ENCODE data around the gene NINJ2.

The NINJ2 gene

DNA sequence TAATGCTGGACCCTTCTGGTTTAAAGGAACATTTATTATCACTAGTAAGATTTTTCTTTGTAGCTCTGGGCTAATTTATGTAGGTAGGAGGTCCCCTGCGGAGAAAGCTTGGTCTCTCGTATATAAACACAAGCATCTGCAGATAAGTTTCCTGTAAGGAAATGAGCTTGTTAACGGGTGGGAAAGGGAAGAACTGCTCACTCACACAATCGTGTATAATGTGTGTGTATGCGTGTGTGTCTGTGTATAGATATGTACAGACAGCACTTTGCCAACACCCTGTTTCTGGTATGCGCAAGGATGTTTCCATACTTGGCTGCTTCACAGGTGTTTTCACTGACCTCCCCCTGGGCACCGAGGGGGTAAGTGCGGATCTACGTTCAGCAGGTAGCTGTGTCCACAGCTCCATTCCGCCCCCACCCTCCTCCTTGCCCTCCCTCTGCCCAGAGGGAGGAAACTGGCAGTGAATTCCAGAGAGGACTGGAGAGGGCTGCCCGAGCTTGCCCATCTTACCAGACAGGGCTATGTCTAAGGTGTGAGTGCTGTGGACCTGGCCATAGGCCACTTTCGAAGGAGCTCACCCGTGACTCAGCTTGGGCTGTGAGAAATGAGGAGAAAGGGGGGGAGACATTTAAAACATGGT is 65.2 kb downstream of the NINJ2 start:
- TF ChIP-seq, protein P1, sequence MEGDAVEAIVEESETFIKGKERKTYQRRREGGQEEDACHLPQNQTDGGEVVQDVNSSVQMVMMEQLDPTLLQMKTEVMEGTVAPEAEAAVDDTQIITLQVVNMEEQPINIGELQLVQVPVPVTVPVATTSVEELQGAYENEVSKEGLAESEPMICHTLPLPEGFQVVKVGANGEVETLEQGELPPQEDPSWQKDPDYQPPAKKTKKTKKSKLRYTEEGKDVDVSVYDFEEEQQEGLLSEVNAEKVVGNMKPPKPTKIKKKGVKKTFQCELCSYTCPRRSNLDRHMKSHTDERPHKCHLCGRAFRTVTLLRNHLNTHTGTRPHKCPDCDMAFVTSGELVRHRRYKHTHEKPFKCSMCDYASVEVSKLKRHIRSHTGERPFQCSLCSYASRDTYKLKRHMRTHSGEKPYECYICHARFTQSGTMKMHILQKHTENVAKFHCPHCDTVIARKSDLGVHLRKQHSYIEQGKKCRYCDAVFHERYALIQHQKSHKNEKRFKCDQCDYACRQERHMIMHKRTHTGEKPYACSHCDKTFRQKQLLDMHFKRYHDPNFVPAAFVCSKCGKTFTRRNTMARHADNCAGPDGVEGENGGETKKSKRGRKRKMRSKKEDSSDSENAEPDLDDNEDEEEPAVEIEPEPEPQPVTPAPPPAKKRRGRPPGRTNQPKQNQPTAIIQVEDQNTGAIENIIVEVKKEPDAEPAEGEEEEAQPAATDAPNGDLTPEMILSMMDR (IDR thresholded peaks at IDR 0.05; ENCODE audit: low read depth, low read length) = no peak
- no peak overlapping the region for H3K4me3 ChIP-seq (ENCODE audit: low read depth, low read length)

GRCh38 chr12:593396-594270 is 69.6 kb downstream of the NINJ2 start:
- no peak overlapping the region for H3K4me3 ChIP-seq (ENCODE audit: low read depth, low read length)
- TF ChIP-seq, protein P1 (IDR thresholded peaks at IDR 0.05; ENCODE audit: low read depth, low read length) = no peak

- TF ChIP-seq, protein P1 (IDR thresholded peaks at IDR 0.05; ENCODE audit: low read depth, low read length) = no peak
- H3K4me3 ChIP-seq (ENCODE audit: low read depth, low read length) = no peak overlapping the region
Measured at GRCh38 chr12:592024-592505, 71.2 kb downstream of the NINJ2 start.

GRCh38 chr12:591167-592023 is 71.8 kb downstream of the NINJ2 start:
- TF ChIP-seq, protein P1 (IDR thresholded peaks at IDR 0.05; ENCODE audit: low read depth, low read length) = no peak
- no peak overlapping the region for H3K4me3 ChIP-seq (ENCODE audit: low read depth, low read length)

DNA sequence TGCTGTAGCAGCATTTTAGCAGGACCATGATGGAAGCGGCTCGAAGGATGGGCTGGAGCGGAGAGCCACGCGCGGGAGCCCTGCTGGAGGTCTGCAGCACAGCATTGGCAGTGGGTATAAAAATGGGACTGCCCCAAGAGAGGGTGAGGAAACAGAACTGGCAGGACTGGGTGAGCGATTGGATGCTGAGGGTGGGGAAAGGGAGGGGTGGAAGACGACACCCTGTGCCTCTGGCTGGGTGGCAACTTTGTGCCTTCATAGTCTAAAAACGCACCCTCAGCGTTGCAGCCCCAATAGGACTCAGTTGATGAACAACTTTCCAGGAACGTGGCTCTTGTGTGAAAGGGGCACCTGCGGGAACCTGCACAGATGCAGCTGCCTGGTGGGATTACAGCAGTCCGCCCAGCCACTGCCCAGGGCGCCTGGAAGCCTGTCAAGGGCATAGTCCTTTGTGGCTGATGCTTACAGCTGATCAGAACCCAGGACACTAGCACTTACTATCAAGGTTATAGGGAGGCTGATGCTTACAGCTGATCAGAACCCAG is 73.0 kb downstream of the NINJ2 start:
- TF ChIP-seq, protein P1 (IDR thresholded peaks at IDR 0.05; ENCODE audit: low read depth, low read length) = no peak
- no peak overlapping the region for H3K4me3 ChIP-seq (ENCODE audit: low read depth, low read length)

- H3K4me3 ChIP-seq (ENCODE audit: low read depth, low read length) = no peak overlapping the region
- TF ChIP-seq, protein P1 (IDR thresholded peaks at IDR 0.05; ENCODE audit: low read depth, low read length) = no peak
Measured at GRCh38 chr12:588646-589045, 74.6 kb downstream of the NINJ2 start.
